GM23248 (cell line): Measurements from ENCODE around the gene PTPRN2.

Experiments used
- EZH2 ChIP-seq: fragments of 200-600 bp; sonication (generic); IDR thresholded peaks from 2 replicates; pipeline ENCODE4 v1.6.1; 2018; ENCODE audit warnings: antibody characterized with exemption, mild to moderate bottlenecking; ENCODE audit not compliant: insufficient read depth, poor library complexity, severe bottlenecking
- EZH2phosphoT487 ChIP-seq: fragments of 200-600 bp; sonication (generic); IDR thresholded peaks from 2 replicates; pipeline ENCODE4 v1.6.1; 2018; ENCODE audit warnings: antibody characterized with exemption, moderate library complexity, mild to moderate bottlenecking, low read depth; ENCODE audit not compliant: insufficient read depth

- no peak for TF ChIP-seq EZH2
- no peak for TF ChIP-seq EZH2phosphoT487
Measured at GRCh38 chr7:157523766-157524421, 1063.7 kb downstream of the PTPRN2 start.
